22Rv1 (cell line): ENCODE results near the gene PARP11.

ENCODE experiments used
- ZFX ChIP-seq: fragments of 450-650 bp; IDR thresholded peaks from 2 replicates; pipeline ENCODE4 v1.6.1; 2017; ENCODE audit warnings: antibody characterized with exemption, borderline replicate concordance
- TF ChIP-seq, protein P1 (sequence below): fragments of 450-650 bp; IDR thresholded peaks from 2 replicates; pipeline ENCODE4 v1.5.1; 2017; ENCODE audit warnings: mild to moderate bottlenecking

- TF ChIP-seq, protein P1, sequence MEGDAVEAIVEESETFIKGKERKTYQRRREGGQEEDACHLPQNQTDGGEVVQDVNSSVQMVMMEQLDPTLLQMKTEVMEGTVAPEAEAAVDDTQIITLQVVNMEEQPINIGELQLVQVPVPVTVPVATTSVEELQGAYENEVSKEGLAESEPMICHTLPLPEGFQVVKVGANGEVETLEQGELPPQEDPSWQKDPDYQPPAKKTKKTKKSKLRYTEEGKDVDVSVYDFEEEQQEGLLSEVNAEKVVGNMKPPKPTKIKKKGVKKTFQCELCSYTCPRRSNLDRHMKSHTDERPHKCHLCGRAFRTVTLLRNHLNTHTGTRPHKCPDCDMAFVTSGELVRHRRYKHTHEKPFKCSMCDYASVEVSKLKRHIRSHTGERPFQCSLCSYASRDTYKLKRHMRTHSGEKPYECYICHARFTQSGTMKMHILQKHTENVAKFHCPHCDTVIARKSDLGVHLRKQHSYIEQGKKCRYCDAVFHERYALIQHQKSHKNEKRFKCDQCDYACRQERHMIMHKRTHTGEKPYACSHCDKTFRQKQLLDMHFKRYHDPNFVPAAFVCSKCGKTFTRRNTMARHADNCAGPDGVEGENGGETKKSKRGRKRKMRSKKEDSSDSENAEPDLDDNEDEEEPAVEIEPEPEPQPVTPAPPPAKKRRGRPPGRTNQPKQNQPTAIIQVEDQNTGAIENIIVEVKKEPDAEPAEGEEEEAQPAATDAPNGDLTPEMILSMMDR, result no peak
- TF ChIP-seq ZFX, result no peak
Observed at GRCh38 chr12:3834774-3835173, 38.4 kb downstream of the PARP11 start.
